Activated B cell treated with CpG ODN at 0.5 μM for 24 hours (primary cell): ENCODE measurements around the gene GLB1L2. TPM values are rescaled to one million over a fixed set of nuclear protein-coding genes. Genes with fewer than 3 reads are reported as not detected.
A peak's percentile ranks its signal among the peaks of the same experiment; 100 is the strongest.
"Not testable (repeated sequence)": the region's sequence is repeated elsewhere in the genome, so short reads cannot be mapped to it uniquely, and the experiment has no call there.

Experiments
- ATAC-seq: fragments of 200-7000 bp; cut with Tn5 transposase; one replicate; pipeline ENCODE4 v1.10.0; 2021; ENCODE audit warnings: low read depth, mild to moderate bottlenecking, moderate library complexity
- CTCF ChIA-PET: fragments of 350-600 bp; sonication (Branson Sonifier 250); formaldehyde crosslinking; loops from one replicate; lab custom pipeline; 2021; ENCODE audit warnings: antibody characterized with exemption; lab: Charles Lee
- POLR2A ChIA-PET: fragments of 350-600 bp; sonication (Branson Sonifier 250); formaldehyde crosslinking; loops from one replicate; lab custom pipeline; 2021; ENCODE audit warnings: antibody characterized with exemption; lab: Charles Lee
- DNase-seq: peaks from one replicate; pipeline ENCODE4 v3.0.0; 2022
- H3K27ac Mint-ChIP-seq: one replicate; pipeline ENCODE4 v1.8.0; 2020; ENCODE audit warnings: mixed read lengths
- H3K27me3 Mint-ChIP-seq: one replicate; pipeline ENCODE4 v1.8.0; 2021; ENCODE audit warnings: mixed read lengths
- H3K36me3 Mint-ChIP-seq: one replicate; pipeline ENCODE4 v1.8.0; 2021; ENCODE audit warnings: low read depth, mixed read lengths
- H3K4me1 Mint-ChIP-seq: one replicate; pipeline ENCODE4 v1.8.0; 2021; ENCODE audit warnings: mixed read lengths
- H3K4me3 Mint-ChIP-seq: one replicate; pipeline ENCODE4 v1.8.0; 2020; ENCODE audit warnings: mild to moderate bottlenecking, mixed read lengths
- H3K9me3 Mint-ChIP-seq: one replicate; pipeline ENCODE4 v1.8.0; 2020; ENCODE audit warnings: mixed read lengths
- CTCF ChIP-seq: fragments of 200-600 bp; IDR thresholded peaks from one replicate; pipeline ENCODE4 v1.8.0; 2022; ENCODE audit warnings: antibody characterized with exemption, mild to moderate bottlenecking
- intact Hi-C: fragments of 100-400 bp; cut with micrococcal nuclease; formaldehyde crosslinking; loops from one replicate; pipeline ENCODE4 v1.15.1; 2024
- total RNA-seq: library from RNA; stranded (reverse); gene quantifications from 2 replicates; pipeline ENCODE4 v1.2.3, GENCODE V29; 2022

Gene GLB1L2
- 0.33 and 0.56 TPM in 2 replicates for total RNA-seq

GRCh38 chr11:134331354-134332188 is at the start of gene GLB1L2:
GLB1L2 (plus strand) TSS chr11:134331988; CDS start chr11:134332062, 74 bp downstream.
- Mint-ChIP-seq H3K4me1 (peaks cover 9% of the 10 kb centered on the region), H3K36me3 (no peaks in the 10 kb centered on the region), H3K27ac (no peak within 1 kb of the TSS), H3K9me3 (no peaks in the 10 kb centered on the region), H3K4me3 (peak within 1 kb of the TSS; percentile 80), H3K27me3 (peaks cover 48% of the 10 kb centered on the region)
- intact Hi-C loops, result loop anchor here (1.0 to 5.0 kb wide), 3 partner anchors 54 to 107 kb away; partner anchors contain the start of genes ACAD8, GLB1L3, THYN1 and VPS26B
- DNase-seq (peak; percentile 69), ATAC-seq (peak; percentile 96)
- ChIA-PET POLR2A (interaction anchor here (1.2 kb wide), 1 partner anchor 108 kb away, joined by 6 read pairs; the partner anchor contains the start of gene NCAPD3), CTCF (no interaction called here)
- no peak for TF ChIP-seq CTCF

- H3K27ac Mint-ChIP-seq, result no peak overlapping the region
- H3K36me3 Mint-ChIP-seq, result no peaks in the 10 kb centered on the region
Observed at GRCh38 chr11:134282121-134283045, 49.4 kb upstream of the GLB1L2 start.

GRCh38 chr11:134283461-134284230 is 48.1 kb upstream of the GLB1L2 start:
- no peak for DNase-seq
- ATAC-seq, result no peak
- H3K9me3 Mint-ChIP-seq, result no peaks in the 10 kb centered on the region
- ChIA-PET POLR2A (no interaction called here), CTCF (no interaction called here)
- intact Hi-C loops, result no loop called here
- no peaks in the 10 kb centered on the region for H3K4me1 Mint-ChIP-seq
- no peaks in the 10 kb centered on the region for H3K36me3 Mint-ChIP-seq
- H3K27me3 Mint-ChIP-seq, result peaks cover 29% of the 10 kb centered on the region
- H3K4me3 Mint-ChIP-seq, result no peak overlapping the region
- no peak overlapping the region for H3K27ac Mint-ChIP-seq
- TF ChIP-seq CTCF, result no peak

More at GRCh38 chr11:134282121-134283045, 49.4 kb upstream of the GLB1L2 start:
- Mint-ChIP-seq H3K4me1 (peaks cover 2% of the 10 kb centered on the region), H3K27me3 (peaks cover 40% of the 10 kb centered on the region), H3K9me3 (no peaks in the 10 kb centered on the region), H3K4me3 (no peak overlapping the region)
- ATAC-seq (no peak), DNase-seq (no peak)
- ChIA-PET CTCF (no interaction called here), POLR2A (no interaction called here)
- no peak for TF ChIP-seq CTCF
- intact Hi-C loops, result no loop called here

- H3K27me3 Mint-ChIP-seq, result peaks cover 24% of the 10 kb centered on the region
- POLR2A ChIA-PET, H3K36me3 Mint-ChIP-seq, H3K9me3 Mint-ChIP-seq, H3K4me3 Mint-ChIP-seq, ATAC-seq, CTCF ChIA-PET, H3K27ac Mint-ChIP-seq, intact Hi-C loops, DNase-seq, H3K4me1 Mint-ChIP-seq: not testable (repeated sequence)
Observed at GRCh38 chr11:134284349-134284748, 47.4 kb upstream of the GLB1L2 start.

GRCh38 chr11:134287561-134287960 is 44.2 kb upstream of the GLB1L2 start:
- Mint-ChIP-seq H3K27ac (no peak overlapping the region), H3K9me3 (no peaks in the 10 kb centered on the region), H3K4me3 (no peak overlapping the region), H3K4me1 (no peaks in the 10 kb centered on the region), H3K36me3 (no peaks in the 10 kb centered on the region), H3K27me3 (peaks cover 10% of the 10 kb centered on the region)
- ChIA-PET CTCF (no interaction called here), POLR2A (no interaction called here)
- no peak for DNase-seq
- ATAC-seq, result no peak
- intact Hi-C loops, result no loop called here
- no peak for TF ChIP-seq CTCF
